GM12865 (cell line): Measurements from ENCODE around the gene CASP14.

Source experiments
- DNase-seq: peaks from one replicate; pipeline ENCODE4 v3.0.0; 2010; ENCODE audit warnings: low read depth
- H3K4me3 ChIP-seq: 2 replicates; pipeline ENCODE4 v1.5.1; 2011; ENCODE audit warnings: mild to moderate bottlenecking, low read depth, low read length, control low read depth
- CTCF ChIP-seq: IDR thresholded peaks from 2 replicates; pipeline ENCODE4 v1.5.1; 2011; ENCODE audit warnings: low read length, control low read depth, low read depth, inconsistent platforms; ENCODE audit not compliant: insufficient read depth; ENCODE audit errors: missing control alignments

Gene CASP14

GRCh38 chr19:15022752-15023151, 26.5 kb upstream of the CASP14 start:
- H3K4me3 ChIP-seq = no peak overlapping the region
- no peak for TF ChIP-seq CTCF
- no peak for DNase-seq

DNA sequence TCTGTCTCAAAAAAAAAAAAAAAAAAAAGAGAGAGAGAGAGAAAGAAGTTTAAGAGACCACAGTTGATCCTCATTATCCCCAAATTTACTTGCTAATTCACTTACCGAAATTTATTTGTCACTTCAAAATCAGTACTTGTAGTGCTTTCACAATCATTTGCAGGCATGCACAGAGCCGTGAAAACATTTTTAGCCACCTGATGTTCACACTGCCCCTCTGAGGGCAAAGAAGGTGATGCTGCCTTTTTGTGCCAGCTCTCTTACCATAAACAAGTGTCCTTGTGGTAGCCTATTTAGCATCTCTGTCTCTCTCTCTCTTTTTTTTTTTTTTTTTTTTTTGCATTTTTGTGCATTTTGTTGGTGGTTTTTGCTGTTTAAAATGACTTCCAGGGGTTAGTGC, 24.1 kb upstream of the CASP14 start:
- DNase-seq = peak; percentile 13
- peak; percentile 34 for TF ChIP-seq CTCF
- no peak overlapping the region for H3K4me3 ChIP-seq

DNA sequence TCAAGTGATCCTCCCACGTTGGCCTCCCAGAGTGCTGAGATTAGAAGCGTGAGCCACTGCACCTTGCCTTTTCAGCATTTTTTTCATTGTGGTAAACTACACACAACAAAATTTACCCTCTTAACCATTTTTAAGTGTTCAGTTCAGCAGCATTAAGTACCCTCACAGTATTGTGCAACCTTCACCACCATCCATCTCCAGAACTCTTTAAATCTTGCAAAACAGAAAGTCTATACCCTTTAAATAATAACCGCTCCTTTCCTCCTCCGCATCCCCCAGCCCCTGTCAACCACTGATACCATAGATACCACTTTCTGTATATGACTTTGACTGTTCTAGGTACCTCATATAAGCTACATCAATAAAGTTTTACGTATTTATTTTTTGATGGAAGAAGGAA, 20.8 kb upstream of the CASP14 start:
- no peak overlapping the region for H3K4me3 ChIP-seq
- TF ChIP-seq CTCF = no peak
- no peak for DNase-seq

DNA sequence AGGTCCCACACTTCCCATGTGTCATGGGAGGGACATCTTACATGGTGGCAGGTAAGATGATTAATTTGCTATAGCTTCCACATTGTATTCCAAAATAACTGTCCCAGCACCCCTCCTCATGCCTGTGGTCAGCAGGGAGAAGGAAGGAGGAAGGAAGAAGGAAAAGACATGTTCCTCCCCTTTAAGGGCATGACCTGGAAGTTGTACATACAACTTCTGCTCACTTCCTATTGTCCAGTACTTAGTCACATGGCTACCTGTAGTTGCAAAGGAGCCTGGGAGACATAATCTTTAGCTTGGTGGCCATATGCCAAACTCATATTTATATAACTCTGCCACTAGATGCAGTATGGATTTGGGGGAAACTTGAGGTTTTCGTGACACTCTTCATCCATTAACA, 17.6 kb upstream of the CASP14 start:
- TF ChIP-seq CTCF = no peak
- H3K4me3 ChIP-seq = no peak overlapping the region
- DNase-seq = no peak

- TF ChIP-seq CTCF = no peak
- no peak overlapping the region for H3K4me3 ChIP-seq
- DNase-seq = no peak
Observed at GRCh38 chr19:15035795-15036311, 13.4 kb upstream of the CASP14 start.

GRCh38 chr19:15037586-15037985, 11.7 kb upstream of the CASP14 start:
- TF ChIP-seq CTCF = no peak
- no peak for DNase-seq
- H3K4me3 ChIP-seq = no peak overlapping the region

DNA sequence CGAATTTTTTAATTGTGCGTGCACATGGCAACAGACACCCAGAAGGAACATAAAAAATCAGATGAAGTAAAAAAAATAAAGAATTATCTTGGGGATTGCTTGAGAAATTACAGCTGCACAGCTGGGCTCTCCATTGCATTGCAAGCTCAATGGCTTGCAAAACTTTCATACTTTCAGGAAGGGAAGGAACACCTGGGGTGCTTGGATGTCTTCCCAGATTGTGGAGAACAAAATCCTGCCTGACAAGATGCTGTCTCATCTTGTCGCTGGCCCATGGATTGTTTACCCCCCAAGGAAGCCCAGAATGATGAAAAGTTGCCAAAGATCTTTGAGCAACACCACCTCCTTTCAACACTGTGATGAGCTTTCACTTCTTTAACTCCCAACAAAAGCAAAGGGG, 11.0 kb upstream of the CASP14 start:
- DNase-seq = no peak
- H3K4me3 ChIP-seq = no peak overlapping the region
- no peak for TF ChIP-seq CTCF
